Mesenteric fat pad (tissue), 1 donor: ENCODE data around the gene RIMS3. TPM values are rescaled to one million over a fixed set of nuclear protein-coding genes. Genes with fewer than 3 reads are reported as not detected.
A peak's percentile ranks its signal among the peaks of the same experiment; 100 is the strongest.

Experiments
- DNase-seq: peaks from one replicate; pipeline ENCODE4 v3.0.0-alpha.2; 2020; ENCODE audit warnings: low spot score
- total RNA-seq: library from RNA; stranded (reverse); fragmentation: NEBNext Ultra II Directional; extraction: Animal tissue kit (Norgen Biotek cat#: 25700); gene quantifications from one replicate; pipeline ENCODE4 v1.2.1, GENCODE V29; 2021
- donor health status: DM: yes; HTN: yes; CAD: no.

RIMS3 gene
- total RNA-seq, 1 donor from 2014 or later = 1.2 TPM

DNA sequence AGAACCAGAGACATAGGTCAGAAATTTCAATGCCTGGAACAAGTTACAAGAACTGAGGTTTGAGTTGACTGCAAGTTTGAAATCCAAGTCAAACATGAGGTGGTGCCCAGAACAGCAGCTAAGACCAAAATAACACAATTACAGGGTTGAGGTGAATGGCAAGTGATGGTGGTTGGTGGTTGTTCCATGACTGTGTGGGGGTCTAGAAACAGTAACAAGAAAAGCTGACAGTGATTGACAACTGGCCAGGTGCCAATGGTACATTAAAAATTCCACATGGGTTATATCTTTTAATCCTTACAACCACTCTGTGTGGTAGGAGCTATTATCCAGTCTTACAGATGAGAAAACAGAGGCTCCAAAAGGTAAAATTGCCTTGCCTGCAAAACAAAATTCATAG is 32.0 kb downstream of the RIMS3 start:
- no peak for DNase-seq

DNA sequence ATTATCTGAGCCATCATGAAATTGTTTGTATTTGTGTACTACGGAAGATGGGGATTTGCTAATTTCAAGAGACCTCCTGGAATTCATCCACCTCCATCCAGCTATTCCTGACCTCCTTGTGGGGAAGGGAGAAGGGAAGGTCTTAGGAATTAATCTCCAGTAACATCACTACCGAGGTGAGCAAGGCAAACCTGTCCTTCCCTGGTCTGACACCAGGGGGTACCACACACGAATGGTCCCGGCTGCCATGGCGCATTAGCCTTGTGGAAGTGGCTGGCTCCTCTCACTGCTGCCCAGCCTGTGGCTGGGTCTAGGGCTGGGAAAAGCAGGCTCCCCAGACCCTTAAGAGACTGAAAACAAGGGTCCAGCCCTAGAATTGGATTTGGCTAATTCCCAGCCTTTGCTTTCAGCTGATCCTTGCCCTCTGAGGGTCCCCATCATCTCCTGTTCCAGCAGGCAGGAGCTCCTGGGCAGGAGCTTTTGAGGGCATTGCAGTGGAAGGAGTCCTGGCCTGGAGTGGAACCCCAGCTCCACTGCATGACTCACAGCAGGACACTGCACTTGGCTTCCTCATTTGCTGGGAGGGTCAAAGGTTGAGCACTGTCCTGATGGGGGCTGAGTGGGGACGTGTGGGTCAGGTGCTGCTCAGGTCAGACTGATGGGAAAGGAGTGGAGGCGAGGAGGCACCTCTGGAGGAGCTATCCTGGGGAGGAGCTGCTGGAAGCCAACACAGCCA is 34.8 kb downstream of the RIMS3 start:
- DNase-seq = peak; percentile 74

- DNase-seq = peak; percentile 69
Measured at GRCh38 chr1:40629546-40629945, 35.9 kb downstream of the RIMS3 start.

GRCh38 chr1:40628903-40629292 is 36.6 kb downstream of the RIMS3 start:
- no peak for DNase-seq

DNA sequence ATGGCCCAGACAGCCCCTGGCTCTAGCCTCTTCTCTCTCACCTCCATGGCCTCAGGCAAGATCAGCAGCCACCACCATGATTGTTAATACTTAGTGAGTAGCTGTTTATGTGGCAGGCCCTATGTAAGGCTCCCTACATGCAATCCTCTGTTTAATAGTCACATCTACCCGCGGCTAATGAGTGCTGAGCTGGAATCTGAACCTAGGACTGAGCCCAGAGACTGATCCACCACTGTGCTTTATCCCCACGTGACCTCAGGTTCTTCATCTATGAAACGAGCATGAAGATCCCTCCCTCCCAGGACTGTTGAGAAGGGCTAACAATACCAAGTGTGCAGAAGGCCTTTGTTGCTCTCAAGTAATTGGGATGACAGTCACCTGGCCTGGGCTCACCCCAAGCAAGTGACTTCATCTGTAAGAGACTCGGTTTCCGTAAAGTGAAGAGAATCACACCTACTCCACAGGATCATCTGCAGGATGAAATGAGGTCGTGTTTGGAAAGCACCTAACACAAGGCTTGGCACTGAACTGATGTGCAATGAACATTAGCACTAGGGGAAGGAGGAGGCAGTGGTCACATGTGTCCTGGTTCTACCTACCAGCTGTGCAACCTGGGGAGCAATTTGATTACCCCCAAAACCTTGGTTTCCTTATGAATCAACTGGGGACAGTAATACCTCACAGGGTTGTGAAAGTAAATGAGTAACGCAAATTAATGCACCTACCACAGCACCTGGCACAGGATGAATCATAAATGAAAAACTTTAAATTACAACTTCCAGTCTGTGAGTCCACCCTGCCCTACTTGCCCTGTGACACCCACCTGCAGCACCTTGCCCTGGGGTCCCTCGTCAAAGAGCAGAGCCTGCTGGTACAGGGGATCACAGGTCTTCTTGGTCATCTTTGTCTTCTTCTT is 37.2 kb downstream of the RIMS3 start:
- peak; percentile 62 for DNase-seq

DNA sequence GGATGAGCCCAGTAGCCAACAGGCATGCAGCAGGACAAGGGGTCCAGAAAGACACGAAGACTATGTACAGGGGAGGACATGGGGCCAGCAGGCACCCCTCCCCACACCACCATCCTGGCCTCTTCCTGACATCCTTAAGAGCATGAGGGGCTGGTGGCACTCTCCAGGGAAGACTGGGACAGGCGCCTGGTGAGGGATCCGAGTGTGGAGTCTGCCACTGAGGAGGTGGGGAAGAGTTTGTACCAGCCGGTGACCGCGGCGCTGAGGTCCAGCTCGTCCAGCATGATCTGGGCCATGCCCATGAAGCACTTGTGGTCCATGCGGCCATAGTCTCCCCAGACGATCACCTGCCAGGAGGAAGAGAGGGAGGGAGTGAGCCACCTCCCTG is 39.1 kb downstream of the RIMS3 start:
- DNase-seq = peak; percentile 84

- peak; percentile 59 for DNase-seq
Measured at GRCh38 chr1:40625476-40626382, 39.8 kb downstream of the RIMS3 start.

DNA sequence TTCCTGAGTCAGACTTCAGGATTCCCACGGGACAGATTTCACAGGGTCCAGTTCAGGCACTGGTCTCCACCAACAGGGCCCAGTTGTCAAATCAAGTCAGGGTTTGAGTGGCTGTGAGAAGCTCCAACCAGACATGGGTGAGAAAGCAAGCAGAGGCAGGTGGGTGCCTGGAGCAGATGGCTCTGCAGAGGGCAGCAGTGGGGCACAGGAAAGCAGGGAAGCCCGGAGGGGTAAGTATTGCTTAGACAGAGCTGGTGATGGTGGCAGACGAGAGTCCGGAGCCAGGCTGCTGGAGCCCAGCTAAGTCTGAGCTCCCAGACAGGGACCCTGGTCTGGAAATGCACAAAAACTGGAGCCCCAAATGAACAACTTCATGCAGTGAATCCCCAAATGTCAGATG is 40.4 kb downstream of the RIMS3 start:
- peak; percentile 86 for DNase-seq

- DNase-seq = peak; percentile 39
Measured at GRCh38 chr1:40622936-40623629, 42.4 kb downstream of the RIMS3 start.

DNA sequence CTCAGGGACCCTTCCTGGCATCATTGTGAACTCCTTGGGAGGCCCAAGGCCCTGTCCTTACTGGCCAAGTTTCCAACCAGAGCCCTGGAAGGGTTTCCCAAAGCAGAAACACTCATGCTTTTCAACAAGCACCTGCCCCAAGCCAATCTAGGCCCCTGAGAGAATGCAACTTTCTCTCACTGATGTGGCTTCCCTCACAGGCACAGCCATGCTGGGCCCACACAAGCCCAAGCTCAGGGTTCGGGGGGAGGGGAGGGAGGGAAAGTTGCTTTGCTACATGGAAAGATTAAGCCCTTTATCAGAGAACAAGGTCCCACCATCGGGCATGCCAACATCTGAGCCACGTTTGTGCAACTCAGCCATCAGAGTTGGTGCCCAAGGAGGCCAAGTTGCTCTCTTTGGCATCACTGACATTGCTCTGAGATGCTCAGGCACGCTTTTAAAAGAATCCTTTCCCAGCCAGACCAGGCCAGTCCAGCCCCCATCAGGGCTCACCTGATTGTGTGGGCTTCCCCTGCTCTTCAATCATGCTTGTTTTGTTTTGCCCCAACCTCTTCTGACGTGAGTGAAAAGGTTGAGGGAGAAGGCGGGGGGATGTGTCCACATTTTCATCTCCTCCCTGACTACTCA is 43.5 kb downstream of the RIMS3 start:
- DNase-seq = peak; percentile 57

DNA sequence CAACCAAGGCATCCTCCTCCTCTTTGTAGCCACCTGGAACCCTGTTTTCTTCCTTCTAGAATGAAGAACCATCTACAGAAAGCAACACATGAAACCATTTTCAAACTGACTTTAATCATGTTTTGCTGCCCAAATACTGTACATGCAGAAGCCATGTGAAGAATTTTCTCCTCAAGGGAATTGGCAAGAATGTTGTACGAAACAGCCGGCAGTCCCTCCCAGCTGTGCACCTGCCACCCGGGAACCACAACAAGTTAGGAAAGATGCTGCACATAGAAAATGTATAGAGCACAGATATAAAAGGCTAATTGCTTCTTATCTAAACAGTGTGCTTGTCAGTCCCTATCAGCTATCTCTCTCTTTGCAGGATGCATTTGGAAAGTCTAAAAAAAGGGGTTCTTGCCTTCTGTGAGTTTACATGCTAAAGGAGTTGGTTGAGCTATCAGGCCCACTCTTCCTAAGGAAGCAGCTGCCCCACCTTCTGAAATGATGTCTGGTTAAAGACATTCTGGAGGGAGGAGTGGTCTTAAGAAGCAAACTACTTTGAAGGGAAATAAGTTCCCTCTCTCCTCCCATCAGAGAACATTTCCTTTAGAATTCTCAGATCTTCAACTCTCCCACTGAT is 44.8 kb downstream of the RIMS3 start:
- DNase-seq = peak; percentile 5

DNA sequence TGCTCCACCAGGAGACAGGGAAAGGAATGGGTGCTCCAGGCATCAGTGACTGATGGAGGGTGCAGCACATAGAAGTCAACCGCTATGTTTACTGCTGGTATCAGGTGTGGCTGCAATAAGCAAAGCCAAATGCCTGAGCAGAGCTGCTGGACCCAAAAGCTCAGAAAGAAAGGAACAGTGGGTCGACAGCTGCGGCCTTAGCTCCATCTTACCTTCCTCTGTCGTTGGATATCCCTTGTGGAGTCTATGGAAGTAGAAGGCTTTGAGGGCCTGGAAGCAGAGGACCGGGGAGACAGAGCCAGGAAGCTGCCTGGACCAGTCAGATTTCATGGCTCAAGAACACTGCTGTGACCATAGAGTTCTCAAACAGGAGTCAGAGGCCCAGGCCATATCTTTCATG is 45.3 kb downstream of the RIMS3 start:
- DNase-seq = peak; percentile 33

- no peak for DNase-seq
Measured at GRCh38 chr1:40618108-40618507, 47.4 kb downstream of the RIMS3 start.

DNA sequence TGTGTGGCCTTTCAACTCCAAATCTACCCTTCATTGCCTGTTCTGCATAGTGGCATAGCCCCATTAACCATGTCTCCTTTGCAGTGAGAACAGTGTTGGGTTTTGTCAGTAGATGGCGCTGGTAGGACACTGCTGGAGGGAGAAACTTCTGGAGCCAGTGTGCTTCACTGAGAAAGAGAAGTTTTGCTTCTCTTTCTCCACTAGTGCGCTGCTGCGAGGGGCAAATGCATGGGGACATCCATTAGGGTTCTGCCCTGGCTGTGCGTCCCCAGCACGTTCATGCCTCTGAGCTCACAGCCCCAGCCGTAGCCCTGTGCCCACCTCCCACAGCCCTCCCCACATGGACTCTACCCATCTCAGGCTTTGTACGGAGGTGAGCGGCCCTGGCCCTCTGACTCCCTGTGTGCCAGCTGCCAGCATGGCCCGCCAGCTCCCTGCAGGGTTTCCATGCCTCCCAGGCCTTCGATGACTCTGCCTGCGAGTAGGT is 53.1 kb downstream of the RIMS3 start:
- peak; percentile 74 for DNase-seq

DNA sequence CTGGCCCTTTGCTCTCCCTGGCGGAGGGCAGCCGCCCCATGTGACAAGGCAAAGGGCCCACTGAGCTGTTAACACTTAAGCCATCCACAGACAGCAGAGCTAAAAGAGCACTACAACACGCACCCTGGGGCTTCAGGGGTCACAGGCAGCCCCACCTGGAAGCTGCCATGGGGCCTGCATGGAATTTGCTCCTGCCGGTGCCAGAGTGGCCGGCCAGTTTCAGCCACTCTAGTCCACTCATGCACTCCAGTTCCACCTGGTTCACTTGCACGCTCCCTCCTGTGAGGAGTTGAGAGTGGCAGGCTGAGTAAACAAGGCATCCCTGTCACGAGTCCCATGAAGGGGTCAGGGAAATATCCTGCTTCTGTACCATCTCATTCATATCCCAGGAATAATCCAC is 55.3 kb downstream of the RIMS3 start:
- peak; percentile 76 for DNase-seq

DNA sequence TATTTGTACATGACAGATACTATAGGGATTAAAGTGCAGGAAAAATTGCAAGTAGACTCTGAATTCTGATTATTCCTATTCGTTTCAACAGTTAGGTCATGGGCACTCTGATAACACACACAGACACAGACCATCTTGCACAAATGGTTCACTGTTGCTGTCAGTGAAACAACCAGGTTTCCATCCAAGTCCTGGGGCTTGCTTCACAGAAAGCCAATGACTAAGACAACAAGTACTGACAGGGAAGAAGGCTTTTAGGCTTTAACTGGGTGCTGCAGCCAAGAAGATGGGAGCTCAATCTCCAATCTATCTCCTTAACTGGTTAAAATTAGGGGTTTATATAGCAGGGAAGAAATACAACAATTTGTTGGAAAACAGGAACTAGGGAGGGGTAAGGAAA is 57.6 kb downstream of the RIMS3 start:
- DNase-seq = no peak

DNA sequence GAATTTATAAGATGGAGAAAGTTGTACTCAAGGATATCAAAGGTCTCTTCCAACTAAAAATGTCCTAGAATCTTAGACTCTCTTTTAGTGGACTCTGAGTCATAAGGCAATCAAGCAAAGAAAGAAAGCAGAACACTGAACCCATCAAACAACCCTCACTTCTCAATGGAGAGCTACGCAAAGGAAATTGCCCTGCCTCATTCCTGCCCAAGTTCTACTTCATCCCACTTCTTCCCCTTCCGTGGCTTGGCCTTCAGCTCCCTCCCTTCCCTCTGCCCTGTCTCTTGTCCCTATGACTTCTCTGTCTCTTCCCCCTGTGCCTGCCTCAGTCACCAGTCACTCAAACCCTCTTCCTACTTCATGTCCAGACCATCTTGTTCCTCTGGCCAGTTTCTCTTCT is 58.5 kb downstream of the RIMS3 start:
- DNase-seq = no peak

GRCh38 chr1:40606194-40606593 is 59.3 kb downstream of the RIMS3 start:
- no peak for DNase-seq

GRCh38 chr1:40599926-40600325 is 65.6 kb downstream of the RIMS3 start:
- DNase-seq = no peak

DNA sequence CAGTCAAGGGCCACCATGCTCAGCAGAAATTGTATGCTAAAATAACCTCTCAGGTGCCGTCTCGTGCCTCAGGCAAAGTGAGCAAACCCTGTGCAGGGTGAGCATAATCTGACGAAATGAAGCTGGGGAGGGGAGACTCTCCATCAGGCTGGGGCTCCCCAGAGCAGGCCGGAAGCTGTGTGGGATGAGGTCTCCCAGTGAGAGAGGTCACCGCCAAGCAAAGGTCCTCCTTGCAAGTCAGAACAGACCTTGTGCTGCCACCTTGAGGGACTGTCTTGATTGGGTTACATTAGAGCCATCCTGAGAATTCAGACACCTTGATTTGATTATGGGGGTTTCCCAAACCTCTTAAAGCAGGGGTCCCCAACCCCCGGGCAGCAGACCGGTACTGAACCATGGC is 69.9 kb downstream of the RIMS3 start:
- DNase-seq = no peak
